CD4-positive, alpha-beta T cell treated with Interleukin-12 subunit alpha and Interleukin-12 subunit beta, for 1 hour (primary cell): ENCODE measurements around the gene NHS.

Experiments used
- DNase-seq: peaks from one replicate; pipeline ENCODE4 v3.0.0-alpha.2; 2020

NHS gene

GRCh38 chrX:17374619-17375366 is at the start of gene NHS:
NHS (plus strand) TSS chrX:17375200; CDS start chrX:17375758, 558 bp downstream.
- DNase-seq: no peak

GRCh38 chrX:17328837-17329236 is 46.2 kb upstream of the NHS start:
- no peak for DNase-seq

DNA sequence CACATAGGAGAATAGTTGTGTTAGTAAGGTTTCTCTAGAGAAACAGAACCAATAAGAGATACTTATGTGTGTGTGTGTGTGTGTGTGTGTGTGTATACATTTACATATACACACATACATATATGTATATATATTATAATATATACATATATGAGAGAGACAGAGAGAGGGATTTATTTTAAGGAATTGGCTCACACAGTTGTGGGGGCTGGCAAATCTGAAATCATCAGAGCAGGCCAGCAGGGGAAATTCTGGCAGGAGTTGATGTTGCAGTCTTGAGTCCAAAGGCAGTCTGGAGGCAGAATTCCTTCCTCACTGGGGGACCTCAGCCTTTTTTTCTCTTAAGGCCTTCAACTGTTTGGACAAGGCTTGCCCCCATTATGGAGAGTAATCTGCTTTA is 38.6 kb upstream of the NHS start:
- DNase-seq: no peak

DNA sequence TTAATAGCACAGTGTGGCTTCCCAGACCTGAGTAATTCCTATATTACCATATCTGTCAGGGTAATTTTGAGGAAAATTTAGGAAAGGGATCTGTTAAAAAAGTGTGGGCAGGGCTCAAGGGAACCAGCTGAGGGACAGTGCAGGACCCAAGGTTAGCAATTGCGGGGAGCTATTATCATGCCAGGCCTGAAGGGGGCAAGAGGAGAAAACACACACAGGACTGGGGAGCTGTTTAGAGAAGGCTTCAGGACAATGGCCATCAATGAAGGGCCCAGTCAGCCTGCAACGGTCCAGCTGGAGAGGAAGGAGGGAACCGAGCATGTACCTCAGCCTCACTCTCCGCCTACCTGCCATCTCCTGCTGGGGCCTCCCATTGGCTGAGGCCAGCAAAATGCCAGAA is 19.0 kb upstream of the NHS start:
- DNase-seq: no peak

DNA sequence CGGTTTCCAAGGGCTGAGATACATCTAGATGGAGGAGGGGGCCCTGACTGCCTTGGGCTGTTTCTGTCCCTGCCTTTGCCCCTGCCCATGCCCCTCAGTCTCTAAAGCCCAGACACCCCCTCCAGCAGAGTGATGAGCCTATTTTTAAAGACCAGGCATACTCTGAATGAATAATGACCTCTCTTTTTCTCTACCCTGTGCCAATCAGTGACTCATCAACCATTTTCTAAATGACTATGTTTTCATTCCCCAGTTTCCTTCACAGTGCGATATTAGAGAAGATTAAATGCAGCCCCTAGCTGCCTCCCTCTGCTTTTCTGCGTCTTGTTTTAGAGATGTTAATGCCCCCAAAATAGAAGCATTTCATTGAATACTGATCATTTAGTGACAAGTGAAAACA is 15.5 kb upstream of the NHS start:
- DNase-seq: no peak

DNA sequence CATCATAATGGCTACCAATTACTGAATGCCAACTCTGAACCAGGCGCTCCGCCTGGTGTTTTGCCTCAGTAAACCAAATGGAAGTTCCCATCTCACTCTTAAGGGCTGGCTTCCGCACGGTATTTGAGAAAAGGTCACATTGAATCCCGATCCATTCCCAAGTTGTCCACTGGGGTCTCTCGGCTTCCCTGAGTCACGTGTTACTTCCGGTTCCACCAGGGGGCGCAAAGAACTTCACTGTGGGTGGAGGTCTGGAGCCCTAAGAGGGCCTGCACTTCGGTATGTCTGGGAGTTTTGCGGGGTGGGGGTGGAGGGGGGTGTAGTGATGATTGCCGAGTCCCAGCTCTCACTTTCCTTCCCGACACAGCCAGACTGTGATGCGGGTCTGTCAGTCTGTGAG is 13.4 kb upstream of the NHS start:
- no peak for DNase-seq

GRCh38 chrX:17368002-17368401 is 7.0 kb upstream of the NHS start:
- no peak for DNase-seq

DNA sequence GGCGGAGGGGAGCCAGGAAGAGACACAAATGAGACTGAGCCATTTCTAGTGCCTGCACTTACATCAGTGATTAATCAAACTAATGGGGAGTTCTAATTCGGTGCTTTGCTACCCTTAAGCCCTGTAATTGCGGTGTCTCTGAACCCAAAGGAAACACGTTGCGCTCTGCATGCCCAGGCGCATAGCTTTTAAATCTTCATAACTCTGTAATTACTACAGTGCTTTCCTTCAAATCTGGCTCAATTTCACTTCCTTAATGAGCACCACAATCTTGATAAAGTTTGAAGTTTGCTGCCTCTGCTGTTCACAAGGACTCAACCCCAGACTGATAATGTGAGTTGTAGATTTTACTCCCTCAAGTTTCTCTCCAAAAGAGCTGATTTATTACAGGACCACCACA is 5.7 kb upstream of the NHS start:
- no peak for DNase-seq

- DNase-seq: no peak
Measured at GRCh38 chrX:17370191-17370590, 4.8 kb upstream of the NHS start.

- DNase-seq: no peak
Measured at GRCh38 chrX:17372052-17372451, 2.9 kb upstream of the NHS start.

DNA sequence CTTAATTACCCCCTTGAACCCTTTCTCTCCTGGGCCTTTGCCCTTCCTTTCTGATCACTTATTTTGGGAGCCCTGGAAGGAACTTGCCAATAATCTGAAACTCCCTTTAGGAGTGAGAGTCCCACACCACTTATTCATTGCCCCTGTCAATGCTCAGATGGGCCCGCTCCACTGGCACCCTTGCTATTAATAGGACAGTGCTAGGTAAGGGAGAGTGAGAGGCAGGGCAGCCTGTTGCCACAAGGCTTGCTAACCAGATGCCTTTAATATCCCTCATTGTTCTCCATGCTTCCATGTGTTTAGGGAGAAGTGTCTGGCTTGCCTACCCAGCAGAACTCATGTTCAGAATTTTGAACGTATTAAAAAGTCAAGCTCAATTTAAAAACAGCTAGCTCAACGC is 1.7 kb upstream of the NHS start:
- no peak for DNase-seq

DNA sequence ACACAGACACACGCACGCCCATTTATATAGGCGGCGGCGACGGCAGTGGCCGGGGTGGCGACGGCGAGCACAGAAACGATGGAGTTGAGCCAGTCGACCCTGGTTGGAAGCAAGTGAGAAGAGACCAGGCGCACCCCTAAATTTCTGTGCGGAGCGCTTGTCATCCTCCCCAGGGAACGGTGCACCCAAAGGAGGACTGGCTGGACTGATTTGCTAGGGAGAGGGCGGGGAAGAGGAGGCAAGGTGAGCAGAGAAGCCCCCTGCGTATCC is 302 bp downstream of the NHS start:
- no peak for DNase-seq

- DNase-seq: no peak
Measured at GRCh38 chrX:17375637-17376430, 834 bp downstream of the NHS start.

DNA sequence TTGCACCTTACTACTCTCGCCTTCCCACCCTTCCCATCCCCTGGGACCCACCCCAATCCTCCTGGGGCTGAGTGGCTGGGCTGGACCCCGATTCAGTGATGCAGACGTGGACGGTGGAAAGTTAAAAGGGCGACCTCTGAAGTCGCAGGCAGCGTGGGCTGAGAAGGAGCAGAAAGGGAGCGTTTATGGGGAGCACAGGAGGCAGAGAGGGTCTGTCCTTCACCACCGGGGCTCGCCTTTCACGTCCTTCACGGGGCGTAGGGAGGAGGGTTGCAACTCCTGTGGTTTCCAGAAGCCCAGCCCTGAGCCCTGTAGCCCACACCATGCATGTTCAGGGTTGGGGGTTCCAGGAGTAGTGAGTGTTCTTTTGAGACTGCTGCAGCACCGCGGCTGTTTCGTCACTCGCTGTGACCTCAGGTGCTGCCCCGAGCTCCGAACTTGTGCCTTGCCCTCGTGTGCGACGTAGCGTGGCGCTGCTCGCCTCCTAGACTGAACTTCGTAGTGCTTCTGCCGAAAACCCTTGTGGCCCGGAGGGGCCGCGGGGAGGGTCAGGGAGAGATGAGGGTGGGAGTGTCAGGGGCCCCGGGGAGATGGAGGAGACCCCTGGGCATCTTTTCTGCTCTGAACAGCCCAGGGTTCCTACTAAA is 1.6 kb downstream of the NHS start:
- no peak for DNase-seq

DNA sequence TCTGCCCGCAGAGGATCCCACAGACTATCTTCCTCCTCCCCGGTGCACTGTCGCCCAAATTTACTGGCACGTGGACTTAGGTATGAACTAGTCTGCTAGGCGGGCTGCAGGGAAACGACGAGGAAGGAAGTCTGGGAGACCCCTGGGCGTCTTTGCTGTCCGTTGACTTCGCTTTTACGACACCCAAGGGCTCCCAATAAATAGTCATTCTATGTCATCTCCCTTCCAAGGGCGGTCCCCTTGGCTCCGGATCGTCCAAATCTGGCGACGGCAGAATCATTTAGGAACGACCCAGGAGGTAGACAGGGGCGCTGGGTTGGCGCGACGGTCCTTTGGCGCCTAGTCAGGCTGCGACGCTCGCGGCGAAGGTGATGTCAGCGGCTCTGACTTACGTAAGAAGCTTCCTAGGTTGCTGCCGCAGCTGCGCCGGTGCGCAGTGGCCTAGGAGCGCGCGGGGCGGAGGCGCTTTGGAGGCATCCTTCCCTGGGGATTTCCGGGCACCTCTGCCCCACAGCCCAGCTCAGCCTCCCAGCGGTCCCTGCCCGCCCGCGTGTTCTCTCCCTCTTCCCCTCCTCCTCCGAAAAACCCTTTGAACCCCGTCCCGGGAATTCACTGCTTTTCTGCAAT is 2.2 kb downstream of the NHS start:
- DNase-seq: no peak

DNA sequence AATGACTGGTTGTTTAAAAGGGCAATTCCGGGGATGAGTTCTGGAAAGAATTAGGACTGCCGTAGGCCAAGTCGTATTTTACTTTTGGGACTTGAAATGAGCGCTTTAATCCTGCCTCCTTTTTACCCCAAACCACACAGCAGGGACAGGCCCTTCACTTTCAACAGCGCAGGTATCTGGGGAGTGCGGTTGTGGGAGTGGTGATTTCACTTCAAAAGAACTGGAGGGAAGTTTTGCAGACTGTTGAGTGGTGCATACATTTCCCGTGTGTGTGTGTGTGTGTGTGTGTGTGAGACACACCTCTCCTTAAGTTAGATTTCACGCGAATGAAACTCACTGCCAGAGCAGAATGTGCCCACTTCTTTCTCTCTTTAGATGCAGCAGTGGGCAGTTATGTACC is 2.8 kb downstream of the NHS start:
- no peak for DNase-seq

DNA sequence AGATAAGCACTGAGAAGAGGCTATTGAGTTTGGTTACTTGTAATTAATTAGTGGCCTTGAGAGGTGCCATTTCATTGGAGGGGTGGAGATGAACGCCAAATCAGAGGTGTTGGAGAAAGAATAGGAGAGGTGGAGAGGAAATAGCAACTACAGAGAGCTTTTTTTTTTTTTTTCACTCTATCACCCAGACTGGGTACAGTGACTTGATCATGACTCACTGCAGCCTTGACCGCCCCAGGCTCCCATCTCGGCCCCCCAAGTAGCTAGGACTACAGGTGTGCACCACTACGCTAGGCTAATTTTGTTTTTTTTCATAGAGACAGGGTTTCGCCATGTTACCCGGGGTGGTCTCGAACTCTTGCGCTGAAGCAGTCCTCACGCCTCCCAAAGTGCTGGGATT is 5.2 kb downstream of the NHS start:
- no peak for DNase-seq

- no peak for DNase-seq
Measured at GRCh38 chrX:17390419-17390850, 15.4 kb downstream of the NHS start.

- DNase-seq: no peak
Measured at GRCh38 chrX:17395154-17395553, 20.2 kb downstream of the NHS start.

DNA sequence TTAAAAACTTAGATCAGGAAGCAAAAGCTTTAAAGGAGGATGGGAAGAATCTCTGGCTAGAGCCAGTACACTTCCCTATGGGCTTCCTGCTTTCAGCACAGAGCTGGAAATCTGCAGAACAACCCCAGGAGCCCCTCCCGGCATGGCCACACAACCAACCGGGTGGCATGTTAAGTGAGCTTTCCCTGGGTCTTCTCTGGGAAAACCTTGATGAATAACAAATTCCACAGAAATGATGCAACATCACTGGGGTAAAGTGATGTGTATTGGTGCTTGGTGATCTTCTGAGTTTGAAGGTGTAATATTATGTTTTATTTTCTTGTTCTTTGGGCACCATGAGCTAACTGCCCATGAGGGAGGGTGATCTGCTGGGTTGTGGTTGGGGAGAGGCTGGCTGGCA is 22.1 kb downstream of the NHS start:
- DNase-seq: no peak

- no peak for DNase-seq
Measured at GRCh38 chrX:17403189-17403691, 28.2 kb downstream of the NHS start.

GRCh38 chrX:17403972-17404371 is 29.0 kb downstream of the NHS start:
- DNase-seq: no peak

GRCh38 chrX:17405225-17405969 is 30.4 kb downstream of the NHS start:
- no peak for DNase-seq
